ENCODE results near the gene NDUFAB1.

DNA sequence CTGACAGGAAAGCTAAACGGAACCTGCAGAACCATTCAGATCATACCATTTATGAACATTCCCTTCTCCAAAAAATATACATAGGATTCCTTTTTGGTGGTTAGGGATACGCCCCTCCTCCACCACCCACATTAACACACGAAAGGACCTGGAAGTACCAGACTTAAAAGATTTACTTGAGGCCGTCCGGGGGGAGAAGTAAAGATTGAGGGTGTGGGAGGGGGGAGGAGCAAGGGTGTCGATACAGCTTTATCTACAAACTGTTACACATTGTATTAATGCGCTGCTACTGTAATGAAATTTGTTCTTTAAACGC lies 44.5 kb upstream of the NDUFAB1 start:
- TF ChIP-seq, protein P1, sequence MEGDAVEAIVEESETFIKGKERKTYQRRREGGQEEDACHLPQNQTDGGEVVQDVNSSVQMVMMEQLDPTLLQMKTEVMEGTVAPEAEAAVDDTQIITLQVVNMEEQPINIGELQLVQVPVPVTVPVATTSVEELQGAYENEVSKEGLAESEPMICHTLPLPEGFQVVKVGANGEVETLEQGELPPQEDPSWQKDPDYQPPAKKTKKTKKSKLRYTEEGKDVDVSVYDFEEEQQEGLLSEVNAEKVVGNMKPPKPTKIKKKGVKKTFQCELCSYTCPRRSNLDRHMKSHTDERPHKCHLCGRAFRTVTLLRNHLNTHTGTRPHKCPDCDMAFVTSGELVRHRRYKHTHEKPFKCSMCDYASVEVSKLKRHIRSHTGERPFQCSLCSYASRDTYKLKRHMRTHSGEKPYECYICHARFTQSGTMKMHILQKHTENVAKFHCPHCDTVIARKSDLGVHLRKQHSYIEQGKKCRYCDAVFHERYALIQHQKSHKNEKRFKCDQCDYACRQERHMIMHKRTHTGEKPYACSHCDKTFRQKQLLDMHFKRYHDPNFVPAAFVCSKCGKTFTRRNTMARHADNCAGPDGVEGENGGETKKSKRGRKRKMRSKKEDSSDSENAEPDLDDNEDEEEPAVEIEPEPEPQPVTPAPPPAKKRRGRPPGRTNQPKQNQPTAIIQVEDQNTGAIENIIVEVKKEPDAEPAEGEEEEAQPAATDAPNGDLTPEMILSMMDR (tag by site-specific recombination; IDR thresholded peaks at IDR 0.05) = no peak
- TF ChIP-seq ZNF133 (tag by site-specific recombination; IDR thresholded peaks at IDR 0.05) (no peak), ZNF660 (tag by site-specific recombination; IDR thresholded peaks at IDR 0.05) (no peak), ZNF76 (tag by site-specific recombination; IDR thresholded peaks at IDR 0.05; ENCODE audit: borderline replicate concordance, low read depth) (no peak), TCF7L2 (IDR thresholded peaks at IDR 0.05; ENCODE audit: borderline replicate concordance, low read depth, low read length) (no peak), SP2 (tag by site-specific recombination; IDR thresholded peaks at IDR 0.05) (no peak), ZNF16 (tag by site-specific recombination; IDR thresholded peaks at IDR 0.05; ENCODE audit: low read depth) (no peak), ZNF48 (tag by site-specific recombination; IDR thresholded peaks at IDR 0.05) (no peak)
- TF ChIP-seq, protein P2, sequence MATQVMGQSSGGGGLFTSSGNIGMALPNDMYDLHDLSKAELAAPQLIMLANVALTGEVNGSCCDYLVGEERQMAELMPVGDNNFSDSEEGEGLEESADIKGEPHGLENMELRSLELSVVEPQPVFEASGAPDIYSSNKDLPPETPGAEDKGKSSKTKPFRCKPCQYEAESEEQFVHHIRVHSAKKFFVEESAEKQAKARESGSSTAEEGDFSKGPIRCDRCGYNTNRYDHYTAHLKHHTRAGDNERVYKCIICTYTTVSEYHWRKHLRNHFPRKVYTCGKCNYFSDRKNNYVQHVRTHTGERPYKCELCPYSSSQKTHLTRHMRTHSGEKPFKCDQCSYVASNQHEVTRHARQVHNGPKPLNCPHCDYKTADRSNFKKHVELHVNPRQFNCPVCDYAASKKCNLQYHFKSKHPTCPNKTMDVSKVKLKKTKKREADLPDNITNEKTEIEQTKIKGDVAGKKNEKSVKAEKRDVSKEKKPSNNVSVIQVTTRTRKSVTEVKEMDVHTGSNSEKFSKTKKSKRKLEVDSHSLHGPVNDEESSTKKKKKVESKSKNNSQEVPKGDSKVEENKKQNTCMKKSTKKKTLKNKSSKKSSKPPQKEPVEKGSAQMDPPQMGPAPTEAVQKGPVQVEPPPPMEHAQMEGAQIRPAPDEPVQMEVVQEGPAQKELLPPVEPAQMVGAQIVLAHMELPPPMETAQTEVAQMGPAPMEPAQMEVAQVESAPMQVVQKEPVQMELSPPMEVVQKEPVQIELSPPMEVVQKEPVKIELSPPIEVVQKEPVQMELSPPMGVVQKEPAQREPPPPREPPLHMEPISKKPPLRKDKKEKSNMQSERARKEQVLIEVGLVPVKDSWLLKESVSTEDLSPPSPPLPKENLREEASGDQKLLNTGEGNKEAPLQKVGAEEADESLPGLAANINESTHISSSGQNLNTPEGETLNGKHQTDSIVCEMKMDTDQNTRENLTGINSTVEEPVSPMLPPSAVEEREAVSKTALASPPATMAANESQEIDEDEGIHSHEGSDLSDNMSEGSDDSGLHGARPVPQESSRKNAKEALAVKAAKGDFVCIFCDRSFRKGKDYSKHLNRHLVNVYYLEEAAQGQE (tag by site-specific recombination; IDR thresholded peaks at IDR 0.05) = no peak
- TF ChIP-seq, protein P3, sequence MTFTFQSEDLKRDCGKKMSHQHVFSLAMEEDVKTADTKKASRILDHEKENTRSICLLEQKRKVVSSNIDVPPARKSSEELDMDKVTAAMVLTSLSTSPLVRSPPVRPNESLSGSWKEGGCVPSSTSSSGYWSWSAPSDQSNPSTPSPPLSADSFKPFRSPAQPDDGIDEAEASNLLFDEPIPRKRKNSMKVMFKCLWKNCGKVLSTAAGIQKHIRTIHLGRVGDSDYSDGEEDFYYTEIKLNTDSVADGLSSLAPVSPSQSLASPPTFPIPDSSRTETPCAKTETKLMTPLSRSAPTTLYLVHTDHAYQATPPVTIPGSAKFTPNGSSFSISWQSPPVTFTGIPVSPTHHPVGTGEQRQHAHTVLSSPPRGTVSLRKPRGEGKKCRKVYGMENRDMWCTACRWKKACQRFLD (tag by site-specific recombination; IDR thresholded peaks at IDR 0.05) = no peak
- TF ChIP-seq, protein P4, sequence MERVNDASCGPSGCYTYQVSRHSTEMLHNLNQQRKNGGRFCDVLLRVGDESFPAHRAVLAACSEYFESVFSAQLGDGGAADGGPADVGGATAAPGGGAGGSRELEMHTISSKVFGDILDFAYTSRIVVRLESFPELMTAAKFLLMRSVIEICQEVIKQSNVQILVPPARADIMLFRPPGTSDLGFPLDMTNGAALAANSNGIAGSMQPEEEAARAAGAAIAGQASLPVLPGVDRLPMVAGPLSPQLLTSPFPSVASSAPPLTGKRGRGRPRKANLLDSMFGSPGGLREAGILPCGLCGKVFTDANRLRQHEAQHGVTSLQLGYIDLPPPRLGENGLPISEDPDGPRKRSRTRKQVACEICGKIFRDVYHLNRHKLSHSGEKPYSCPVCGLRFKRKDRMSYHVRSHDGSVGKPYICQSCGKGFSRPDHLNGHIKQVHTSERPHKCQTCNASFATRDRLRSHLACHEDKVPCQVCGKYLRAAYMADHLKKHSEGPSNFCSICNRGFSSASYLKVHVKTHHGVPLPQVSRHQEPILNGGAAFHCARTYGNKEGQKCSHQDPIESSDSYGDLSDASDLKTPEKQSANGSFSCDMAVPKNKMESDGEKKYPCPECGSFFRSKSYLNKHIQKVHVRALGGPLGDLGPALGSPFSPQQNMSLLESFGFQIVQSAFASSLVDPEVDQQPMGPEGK (tag by site-specific recombination; IDR thresholded peaks at IDR 0.05) = no peak

Data from HEK293 (cell line).